NT2/D1 (cell line): Measurements from ENCODE around the gene TACR1.

Experiments
- DNase-seq: peaks from one replicate; pipeline ENCODE4 v3.0.0-alpha.2; 2011; ENCODE audit warnings: low read depth, low spot score
- H3K27me3 ChIP-seq: 2 replicates; pipeline ENCODE4 v1.6.0; 2011; ENCODE audit warnings: mild to moderate bottlenecking; ENCODE audit not compliant: insufficient read length, insufficient read depth
- H3K36me3 ChIP-seq: 2 replicates; pipeline ENCODE4 v1.6.1; 2011; ENCODE audit warnings: mild to moderate bottlenecking, low read length, mixed read lengths; ENCODE audit not compliant: insufficient read depth, insufficient read length
- H3K4me1 ChIP-seq: 2 replicates; pipeline ENCODE4 v1.5.1; 2011; ENCODE audit not compliant: insufficient read depth, insufficient read length
- H3K4me3 ChIP-seq: 2 replicates; pipeline ENCODE4 v1.5.1; 2011; ENCODE audit warnings: low read depth; ENCODE audit not compliant: insufficient read length
- H3K9ac ChIP-seq: 2 replicates; pipeline ENCODE4 v1.6.0; 2011; ENCODE audit warnings: low read depth; ENCODE audit not compliant: insufficient read length
- H3K9me3 ChIP-seq: 2 replicates; pipeline ENCODE4 v1.5.1; 2011; ENCODE audit warnings: mild to moderate bottlenecking, low read length; ENCODE audit not compliant: insufficient read depth
- SUZ12 ChIP-seq: IDR thresholded peaks from 2 replicates; pipeline ENCODE4 v1.6.1; 2011; ENCODE audit not compliant: insufficient read length, insufficient read depth; ENCODE audit errors: extremely low read depth
- YY1 ChIP-seq: IDR thresholded peaks from 2 replicates; pipeline ENCODE4 v1.6.1; 2011; ENCODE audit not compliant: insufficient read length, insufficient read depth
- ZNF274 ChIP-seq: IDR thresholded peaks from 2 replicates; pipeline ENCODE4 v1.6.1; 2011; ENCODE audit warnings: mild to moderate bottlenecking, low read depth, low read length

TACR1 gene

DNA sequence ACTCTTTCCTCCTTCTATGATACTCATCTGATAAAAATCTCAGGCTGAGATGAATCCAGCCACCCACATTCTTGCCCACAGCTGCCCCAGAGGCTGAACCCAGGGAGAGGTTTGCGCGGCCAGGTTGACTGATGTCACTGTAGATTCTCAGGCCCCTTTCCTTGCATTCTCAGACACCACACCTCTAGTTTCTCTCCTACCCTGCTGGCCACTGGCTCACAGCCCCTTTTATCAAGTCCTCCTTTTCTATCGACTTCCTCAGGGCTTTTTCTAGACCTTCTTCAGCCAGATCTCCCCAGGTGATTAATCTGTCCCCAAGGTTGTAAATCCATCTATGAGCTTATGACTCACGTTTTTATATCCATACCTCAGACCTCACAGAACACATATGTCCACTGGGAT is 99.8 kb downstream of the TACR1 start:
- no peak for DNase-seq
- Histone ChIP-seq H3K9me3 (peaks cover 6% of the 10 kb centered on the region; the same call in 1 of the 2 replicates), H3K4me3 (no peak overlapping the region), H3K36me3 (no peaks in the 10 kb centered on the region), H3K27me3 (no peaks in the 10 kb centered on the region), H3K4me1 (no peaks in the 10 kb centered on the region), H3K9ac (no peak overlapping the region)
- TF ChIP-seq SUZ12 (no peak), YY1 (no peak), ZNF274 (no peak)

DNA sequence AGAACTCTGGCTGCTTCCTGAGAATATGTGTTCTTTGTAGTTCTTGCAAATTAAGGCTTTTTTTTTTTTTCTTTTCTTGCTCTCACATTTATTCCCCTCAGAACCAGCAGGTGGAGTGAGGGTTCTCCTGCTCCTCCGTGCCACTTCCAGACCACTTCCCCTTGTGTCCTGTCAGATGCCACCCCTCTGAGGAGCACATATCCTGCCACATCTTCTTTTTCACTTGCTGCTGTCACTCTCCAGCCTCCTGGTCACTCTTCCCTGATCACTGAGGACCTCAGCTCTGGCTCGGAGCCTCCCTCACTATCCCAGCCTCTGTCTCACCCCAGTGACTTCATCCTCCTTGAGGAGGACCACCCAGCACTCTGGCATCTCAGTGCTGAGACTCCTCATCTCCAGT is 100.5 kb downstream of the TACR1 start:
- Histone ChIP-seq H3K4me1 (no peaks in the 10 kb centered on the region), H3K4me3 (no peak overlapping the region), H3K36me3 (no peaks in the 10 kb centered on the region), H3K9me3 (peaks cover 6% of the 10 kb centered on the region; the same call in 1 of the 2 replicates), H3K27me3 (no peaks in the 10 kb centered on the region), H3K9ac (no peak overlapping the region)
- peak; percentile 49 for DNase-seq
- TF ChIP-seq SUZ12 (no peak), ZNF274 (no peak), YY1 (no peak)

DNA sequence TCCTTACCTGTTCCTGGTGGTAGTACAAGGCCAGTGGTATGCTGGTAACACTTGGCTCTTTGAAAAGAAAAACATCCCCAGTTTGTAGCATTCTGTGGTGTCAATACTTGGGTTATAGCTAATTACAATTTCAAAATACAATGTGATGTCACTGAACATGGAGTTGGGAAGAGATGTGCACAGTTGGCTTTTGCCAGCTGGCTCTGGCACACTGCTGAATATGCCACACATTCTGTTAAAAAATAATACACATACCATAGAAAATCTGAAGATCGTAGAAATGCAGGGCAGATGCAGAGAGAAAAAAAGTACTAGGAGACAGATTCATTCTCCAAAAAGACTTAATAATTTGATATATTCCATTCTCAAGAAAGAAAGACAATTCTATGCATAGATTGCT is 101.5 kb downstream of the TACR1 start:
- Histone ChIP-seq H3K9me3 (peaks cover 6% of the 10 kb centered on the region; the same call in 1 of the 2 replicates), H3K36me3 (no peaks in the 10 kb centered on the region), H3K27me3 (no peaks in the 10 kb centered on the region), H3K9ac (no peak overlapping the region), H3K4me1 (no peaks in the 10 kb centered on the region), H3K4me3 (no peak overlapping the region)
- TF ChIP-seq YY1: no peak
- TF ChIP-seq SUZ12: no peak
- no peak for TF ChIP-seq ZNF274
- DNase-seq: no peak

DNA sequence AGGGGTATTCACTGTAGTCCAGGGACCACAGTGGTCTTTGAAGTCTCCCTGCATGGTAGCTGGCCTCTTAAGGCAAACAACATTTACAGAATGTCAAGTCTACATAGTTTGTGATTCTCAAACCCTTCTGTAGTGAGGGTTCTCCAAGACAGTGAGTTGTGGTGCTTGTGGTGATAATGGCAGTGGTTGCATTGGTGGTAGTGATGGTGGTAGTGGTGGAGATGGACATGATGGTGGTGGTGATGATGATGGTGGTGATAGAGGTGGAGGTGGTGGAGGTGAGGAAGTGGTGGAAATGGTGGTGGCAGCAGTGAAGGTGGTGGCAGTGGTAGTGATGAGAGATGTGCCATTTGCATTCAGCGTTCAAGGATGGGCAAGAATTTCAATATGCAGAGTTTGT is 104.9 kb downstream of the TACR1 start:
- Histone ChIP-seq H3K36me3 (no peaks in the 10 kb centered on the region), H3K27me3 (no peaks in the 10 kb centered on the region), H3K4me1 (no peaks in the 10 kb centered on the region), H3K9ac (no peak overlapping the region), H3K4me3 (no peak overlapping the region), H3K9me3 (no peaks in the 10 kb centered on the region)
- TF ChIP-seq SUZ12 (no peak), ZNF274 (no peak), YY1 (no peak)
- DNase-seq: no peak

DNA sequence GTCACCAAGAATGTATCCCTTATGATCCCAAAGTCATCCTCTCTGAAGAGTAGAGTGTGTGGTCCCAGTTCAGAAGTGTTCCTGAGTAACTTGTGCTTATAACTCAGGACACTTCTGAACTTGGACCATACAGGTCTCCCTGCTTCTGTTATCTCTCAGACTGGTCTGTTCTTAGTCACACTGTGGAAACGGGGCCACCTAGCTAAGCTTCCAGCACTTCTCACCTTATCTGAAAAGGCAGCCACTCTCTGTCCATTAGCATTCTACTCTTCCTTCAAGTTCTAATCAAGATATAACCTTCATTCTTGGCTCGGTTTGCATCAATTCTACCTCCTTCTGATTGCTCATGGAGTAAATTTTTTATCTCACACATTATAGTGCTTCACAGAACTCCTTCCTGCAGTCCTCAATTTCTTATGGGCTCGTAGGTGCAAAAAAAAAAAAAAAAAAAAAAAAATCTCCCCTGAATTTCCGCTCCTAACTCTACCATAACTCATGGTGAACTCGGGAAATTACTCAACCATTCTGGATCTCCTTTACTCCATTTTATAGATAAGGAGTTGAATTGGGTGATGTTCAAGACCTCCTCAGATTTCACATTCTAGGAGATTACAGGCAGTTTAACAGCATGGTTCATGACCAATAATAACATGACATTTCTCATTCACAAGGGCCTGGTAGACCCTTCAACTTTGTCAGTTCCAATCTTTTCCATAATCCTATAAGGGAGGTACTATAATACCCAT is 108.4 kb downstream of the TACR1 start:
- no peaks in the 10 kb centered on the region for H3K4me1 ChIP-seq
- TF ChIP-seq SUZ12 (no peak), ZNF274 (no peak), YY1 (no peak)
- no peaks in the 10 kb centered on the region for H3K27me3 ChIP-seq
- no peak overlapping the region for H3K4me3 ChIP-seq
- no peaks in the 10 kb centered on the region for H3K9me3 ChIP-seq
- H3K36me3 ChIP-seq: no peaks in the 10 kb centered on the region
- no peak for DNase-seq
- H3K9ac ChIP-seq: no peak overlapping the region

DNA sequence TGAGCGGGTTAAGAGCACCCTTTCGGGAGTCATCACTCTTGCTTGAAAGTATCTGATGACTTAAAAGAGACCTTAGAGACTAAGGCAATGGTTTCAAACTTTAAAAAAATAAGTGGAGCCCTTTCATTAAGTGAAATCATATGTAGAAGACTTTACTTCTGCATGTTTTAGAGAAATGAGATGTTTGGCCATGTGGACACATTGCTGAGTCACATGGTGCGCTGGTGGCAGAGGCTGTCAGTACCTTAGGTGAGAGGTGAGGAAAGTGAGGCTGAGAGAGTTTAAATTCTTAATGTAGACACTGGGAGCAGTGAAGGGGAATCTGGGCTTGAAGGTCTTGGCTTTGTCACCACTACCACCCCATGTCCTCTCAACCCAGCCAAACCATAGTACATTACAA is 109.8 kb downstream of the TACR1 start:
- Histone ChIP-seq H3K4me1 (no peaks in the 10 kb centered on the region), H3K9ac (no peak overlapping the region), H3K27me3 (no peaks in the 10 kb centered on the region), H3K9me3 (no peaks in the 10 kb centered on the region), H3K4me3 (no peak overlapping the region), H3K36me3 (no peaks in the 10 kb centered on the region)
- TF ChIP-seq ZNF274 (no peak), SUZ12 (no peak), YY1 (no peak)
- no peak for DNase-seq

DNA sequence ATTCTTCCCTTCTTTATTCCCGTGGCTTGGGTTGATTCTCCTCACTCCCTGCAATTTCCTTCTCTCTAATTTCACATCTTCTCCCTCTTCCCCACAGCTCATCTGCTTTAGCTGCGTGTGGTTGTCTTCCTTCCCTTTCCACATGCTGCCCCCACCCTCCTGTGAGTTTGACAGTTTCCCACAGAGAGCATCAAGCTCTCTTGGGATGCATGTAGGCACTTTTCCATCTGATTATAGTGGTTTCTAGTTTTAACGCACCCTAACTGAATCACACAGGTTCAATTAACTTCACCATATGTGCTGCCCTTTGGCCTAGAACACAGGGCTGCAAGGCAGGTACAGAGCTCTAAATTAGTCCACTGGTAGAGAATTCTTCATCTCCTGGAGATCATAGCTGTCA is 110.5 kb downstream of the TACR1 start:
- TF ChIP-seq ZNF274 (no peak), YY1 (no peak), SUZ12 (no peak)
- Histone ChIP-seq H3K27me3 (no peaks in the 10 kb centered on the region), H3K36me3 (no peaks in the 10 kb centered on the region), H3K4me1 (no peaks in the 10 kb centered on the region), H3K9me3 (no peaks in the 10 kb centered on the region), H3K9ac (no peak overlapping the region), H3K4me3 (no peak overlapping the region)
- no peak for DNase-seq

- H3K27me3 ChIP-seq: no peaks in the 10 kb centered on the region
- H3K9me3 ChIP-seq: no peaks in the 10 kb centered on the region
- H3K9ac ChIP-seq: no peak overlapping the region
- no peak for DNase-seq
- TF ChIP-seq SUZ12 (no peak), ZNF274 (no peak), YY1 (no peak)
- no peak overlapping the region for H3K4me3 ChIP-seq
- no peaks in the 10 kb centered on the region for H3K4me1 ChIP-seq
- H3K36me3 ChIP-seq: no peaks in the 10 kb centered on the region
Observed at GRCh38 chr2:75087736-75088135, 111.6 kb downstream of the TACR1 start.
